Gastrocnemius medialis (tissue), 4 donors: ENCODE measurements around the gene MIB1. TPM values are rescaled to one million over a fixed set of nuclear protein-coding genes. Genes with fewer than 3 reads are reported as not detected.

Experiments
- ATAC-seq, 2 donors: fragments of 150-250 bp; one replicate each; pipeline ENCODE4 v1.9.1; 2016
- DNase-seq, 2 donors: peaks; one replicate each; pipeline ENCODE4 v3.0.0-alpha.2; 2019
- H3K27ac ChIP-seq, 4 donors: fragments of 200-600 bp; sonication (generic); 1 replicate in 1 of 4; 2 replicates in 3 of 4; pipeline ENCODE4 v1.5.1; 2016 to 2018; ENCODE audit warnings: mild to moderate bottlenecking in 2 of 4, moderate library complexity in 1 of 4
- H3K27me3 ChIP-seq, 3 donors: fragments of 200-600 bp; sonication (generic) in 2 of 3; 1 replicate in 1 of 3; 2 replicates in 2 of 3; pipeline versions ENCODE4 v1.5.1 to v1.6.0; 2016 to 2019; ENCODE audit warnings: mild to moderate bottlenecking in 1 of 3, moderate library complexity in 1 of 3
- H3K36me3 ChIP-seq, 2 donors: fragments of 200-600 bp; sonication (generic) in 1 of 2; one replicate each; pipeline ENCODE4 v1.5.1; 2017 to 2018
- H3K4me1 ChIP-seq, 2 donors: fragments of 200-600 bp; sonication (generic) in 1 of 2; one replicate each; pipeline ENCODE4 v1.5.1; 2016 to 2017; ENCODE audit warnings: mild to moderate bottlenecking in 2 of 2
- H3K4me3 ChIP-seq, 4 donors: fragments of 200-600 bp; sonication (generic) in 3 of 4; 1 replicate in 1 of 4; 2 replicates in 3 of 4; pipeline ENCODE4 v1.5.1; 2016 to 2019; ENCODE audit warnings: mild to moderate bottlenecking in 2 of 4
- H3K9me3 ChIP-seq, 3 donors: fragments of 200-600 bp; sonication (generic) in 2 of 3; 1 replicate in 1 of 3; 2 replicates in 2 of 3; pipeline ENCODE4 v1.5.1; 2016 to 2019
- CTCF ChIP-seq, 5 experiments: fragments of 450-650 bp in 3 of 5; fragments of 200-600 bp in 2 of 5; sonication (generic) in 2 of 5; IDR thresholded peaks in 4 of 5; conservative IDR thresholded peaks in 1 of 5; 1 replicate in 4 of 5; 2 replicates in 1 of 5; pipeline ENCODE4 v1.5.1; 2016 to 2019; ENCODE audit warnings: antibody characterized with exemption in 5 of 5, mild to moderate bottlenecking in 3 of 5, moderate library complexity in 3 of 5
- POLR2A ChIP-seq, 2 donors: fragments of 450-650 bp; IDR thresholded peaks; one replicate each; pipeline ENCODE4 v1.6.1; 2017; ENCODE audit warnings: antibody characterized with exemption in 2 of 2, mild to moderate bottlenecking in 2 of 2, moderate library complexity in 2 of 2
- in situ Hi-C, 4 donors: fragments of 200-750 bp; cut with MboI; loops; one replicate each; pipeline versions ENCODE4 v1.15.0 to v1.8.0; 2017; ENCODE audit warnings: low sequenced_read_pairs in 4 of 4
- intact Hi-C: fragments of 100-400 bp; cut with DNase I; formaldehyde crosslinking; loops from one replicate; pipeline ENCODE4 v1.15.1; 2023; ENCODE audit warnings: low total_unique reads
- total RNA-seq, 4 donors: library from RNA; depleted of rRNA; stranded (reverse); fragments of >200 nt; gene quantifications; one replicate each; pipeline versions ENCODE4 v1.1.0 to v1.2.3, GENCODE V29; 2016

MIB1 gene
- 10 to 100 TPM; 16.4 to 22.3 (median 21.6) TPM for total RNA-seq

- ATAC-seq (peak; percentile 91 to 94), DNase-seq (peak; percentile 96 to 97)
- Histone ChIP-seq H3K4me3 (peak within 1 kb of the TSS; percentile 65 to 97 (median 81)), H3K4me1 (peaks cover 30 to 37% of the 10 kb centered on the region in 2 donors), H3K27ac (peak within 1 kb of the TSS; percentile 92 to 99 (median 96)), H3K36me3 (no peaks in the 10 kb centered on the region), H3K9me3 (no peaks in the 10 kb centered on the region), H3K27me3 (no peaks in the 10 kb centered on the region)
- in situ Hi-C loops (no loop called here), intact Hi-C loops (loop anchor here (1.0 to 2.0 kb wide), 3 partner anchors 36 to 632 kb away; partner anchors contain the start of genes ABHD3 and ESCO1)
- TF ChIP-seq POLR2A (IDR thresholded peaks at IDR 0.05) (peak; percentile 84 to 88), CTCF (IDR thresholded peaks at IDR 0.05 in 4 of 5, conservative IDR thresholded peaks at IDR 0.05 in 1 of 5) (peak in 1 of 5 experiments; percentile 2)
Measured at GRCh38 chr18:21740538-21741311, at the start of gene MIB1. Gene MIB1 (plus strand): TSS chr18:21740792. CDS start chr18:21741584, 792 bp downstream.

- intact Hi-C loops = no loop called here
- Histone ChIP-seq H3K4me1 (no peaks in the 10 kb centered on the region), H3K36me3 (peaks cover 0 to 14% of the 10 kb centered on the region in 2 donors), H3K27ac (no peak overlapping the region), H3K4me3 (no peak overlapping the region), H3K9me3 (no peaks in the 10 kb centered on the region), H3K27me3 (no peaks in the 10 kb centered on the region)
- no peak for TF ChIP-seq POLR2A (IDR thresholded peaks at IDR 0.05)
- in situ Hi-C loops = no loop called here
- ATAC-seq (no peak), DNase-seq (no peak)
Measured at GRCh38 chr18:21693322-21693721, 47.3 kb upstream of the MIB1 start.

GRCh38 chr18:21700528-21701075 is 40.0 kb upstream of the MIB1 start:
- Histone ChIP-seq H3K4me1 (peaks cover 10 to 18% of the 10 kb centered on the region in 2 donors), H3K27ac (no peak overlapping the region), H3K4me3 (no peak overlapping the region), H3K9me3 (no peaks in the 10 kb centered on the region), H3K36me3 (peaks cover 0 to 14% of the 10 kb centered on the region in 2 donors), H3K27me3 (no peaks in the 10 kb centered on the region)
- no peak for ATAC-seq
- in situ Hi-C loops = no loop called here
- no peak for TF ChIP-seq POLR2A (IDR thresholded peaks at IDR 0.05)
- TF ChIP-seq CTCF (IDR thresholded peaks at IDR 0.05 in 4 of 5, conservative IDR thresholded peaks at IDR 0.05 in 1 of 5) = no peak
- DNase-seq = no peak
- intact Hi-C loops = loop anchor here (5.0 to 10.0 kb wide), 3 partner anchors 152 to 248 kb away; no protein-coding TSS in a partner anchor

GRCh38 chr18:21701621-21702020 is 39.0 kb upstream of the MIB1 start:
- intact Hi-C loops = loop anchor here (5.0 to 10.0 kb wide), 3 partner anchors 151 to 249 kb away; no protein-coding TSS in a partner anchor
- TF ChIP-seq CTCF (IDR thresholded peaks at IDR 0.05 in 4 of 5, conservative IDR thresholded peaks at IDR 0.05 in 1 of 5) = no peak
- TF ChIP-seq POLR2A (IDR thresholded peaks at IDR 0.05) = no peak
- peaks cover 0 to 14% of the 10 kb centered on the region in 2 donors for H3K36me3 ChIP-seq
- in situ Hi-C loops = no loop called here
- H3K4me1 ChIP-seq = peaks cover 12 to 20% of the 10 kb centered on the region in 2 donors
- no peaks in the 10 kb centered on the region for H3K27me3 ChIP-seq
- ATAC-seq (no peak), DNase-seq (no peak)
- H3K27ac ChIP-seq = no peak overlapping the region
- no peaks in the 10 kb centered on the region for H3K9me3 ChIP-seq
- H3K4me3 ChIP-seq = no peak overlapping the region

GRCh38 chr18:21702602-21703001 is 38.0 kb upstream of the MIB1 start:
- H3K4me3 ChIP-seq = no peak overlapping the region

More at GRCh38 chr18:21702602-21703001, 38.0 kb upstream of the MIB1 start:
- Histone ChIP-seq H3K36me3 (peaks cover 0 to 14% of the 10 kb centered on the region in 2 donors), H3K9me3 (no peaks in the 10 kb centered on the region), H3K27ac (peak overlapping the region; percentile 2 to 97 (median 48)), H3K4me1 (peaks cover 12 to 20% of the 10 kb centered on the region in 2 donors), H3K27me3 (no peaks in the 10 kb centered on the region)
- intact Hi-C loops (loop anchor here (5.0 to 10.0 kb wide), 3 partner anchors 150 to 250 kb away; no protein-coding TSS in a partner anchor), in situ Hi-C loops (no loop called here)
- DNase-seq (no peak), ATAC-seq (no peak)
- TF ChIP-seq POLR2A (IDR thresholded peaks at IDR 0.05) = no peak
- TF ChIP-seq CTCF (IDR thresholded peaks at IDR 0.05 in 4 of 5, conservative IDR thresholded peaks at IDR 0.05 in 1 of 5) = no peak
